Skeletal muscle satellite cell (primary cell): ENCODE data around the gene PGC.

Source experiments
- H3K27me3 ChIP-seq: 2 replicates; pipeline ENCODE4 v1.7.0; 2013; ENCODE audit warnings: low read length; ENCODE audit not compliant: control insufficient read depth, insufficient read depth
- H3K36me3 ChIP-seq: 2 replicates; pipeline ENCODE4 v1.7.0; 2013; ENCODE audit warnings: mild to moderate bottlenecking, control low read depth, low read length; ENCODE audit not compliant: insufficient read depth
- H3K4me1 ChIP-seq: 2 replicates; pipeline ENCODE4 v1.7.0; 2013; ENCODE audit warnings: low read length; ENCODE audit not compliant: control insufficient read depth, insufficient read depth
- H3K4me2 ChIP-seq: 2 replicates; pipeline ENCODE4 v1.7.0; 2013; ENCODE audit warnings: mild to moderate bottlenecking, low read length
- H3K4me3 ChIP-seq: 2 replicates; pipeline ENCODE4 v1.7.0; 2013; ENCODE audit warnings: low read length
- H3K9ac ChIP-seq: 2 replicates; pipeline ENCODE4 v1.7.0; 2013; ENCODE audit warnings: mild to moderate bottlenecking, low read depth, low read length, moderate library complexity
- H3K9me3 ChIP-seq: replicated peaks from 2 replicates; pipeline ENCODE4 v1.7.0; 2013; ENCODE audit warnings: mild to moderate bottlenecking, control low read depth, low read length

PGC gene

GRCh38 chr6:41784581-41785171 is 37.5 kb upstream of the PGC start:
- H3K4me1 ChIP-seq: peaks cover 22% of the 10 kb centered on the region

GRCh38 chr6:41783106-41783780 is 36.0 kb upstream of the PGC start:
- no peak overlapping the region for H3K9ac ChIP-seq
- H3K27me3 ChIP-seq: no peaks in the 10 kb centered on the region
- no peaks in the 10 kb centered on the region for H3K36me3 ChIP-seq
- H3K4me1 ChIP-seq: peaks cover 22% of the 10 kb centered on the region
- H3K4me2 ChIP-seq: no peak overlapping the region
- no peaks in the 10 kb centered on the region for H3K9me3 ChIP-seq
- H3K4me3 ChIP-seq: no peak overlapping the region

More at GRCh38 chr6:41784581-41785171, 37.5 kb upstream of the PGC start:
- H3K9ac ChIP-seq: no peak overlapping the region
- peaks cover 9% of the 10 kb centered on the region for H3K36me3 ChIP-seq
- no peak overlapping the region for H3K4me3 ChIP-seq
- H3K27me3 ChIP-seq: no peaks in the 10 kb centered on the region
- H3K9me3 ChIP-seq: no peaks in the 10 kb centered on the region
- H3K4me2 ChIP-seq: no peak overlapping the region

GRCh38 chr6:41781366-41781730 is 34.2 kb upstream of the PGC start:
- peaks cover 22% of the 10 kb centered on the region for H3K4me1 ChIP-seq
- no peak overlapping the region for H3K9ac ChIP-seq
- H3K36me3 ChIP-seq: no peaks in the 10 kb centered on the region
- H3K4me3 ChIP-seq: peak overlapping the region; percentile 80
- H3K9me3 ChIP-seq: no peaks in the 10 kb centered on the region
- H3K4me2 ChIP-seq: peak overlapping the region; percentile 98
- H3K27me3 ChIP-seq: no peaks in the 10 kb centered on the region

DNA sequence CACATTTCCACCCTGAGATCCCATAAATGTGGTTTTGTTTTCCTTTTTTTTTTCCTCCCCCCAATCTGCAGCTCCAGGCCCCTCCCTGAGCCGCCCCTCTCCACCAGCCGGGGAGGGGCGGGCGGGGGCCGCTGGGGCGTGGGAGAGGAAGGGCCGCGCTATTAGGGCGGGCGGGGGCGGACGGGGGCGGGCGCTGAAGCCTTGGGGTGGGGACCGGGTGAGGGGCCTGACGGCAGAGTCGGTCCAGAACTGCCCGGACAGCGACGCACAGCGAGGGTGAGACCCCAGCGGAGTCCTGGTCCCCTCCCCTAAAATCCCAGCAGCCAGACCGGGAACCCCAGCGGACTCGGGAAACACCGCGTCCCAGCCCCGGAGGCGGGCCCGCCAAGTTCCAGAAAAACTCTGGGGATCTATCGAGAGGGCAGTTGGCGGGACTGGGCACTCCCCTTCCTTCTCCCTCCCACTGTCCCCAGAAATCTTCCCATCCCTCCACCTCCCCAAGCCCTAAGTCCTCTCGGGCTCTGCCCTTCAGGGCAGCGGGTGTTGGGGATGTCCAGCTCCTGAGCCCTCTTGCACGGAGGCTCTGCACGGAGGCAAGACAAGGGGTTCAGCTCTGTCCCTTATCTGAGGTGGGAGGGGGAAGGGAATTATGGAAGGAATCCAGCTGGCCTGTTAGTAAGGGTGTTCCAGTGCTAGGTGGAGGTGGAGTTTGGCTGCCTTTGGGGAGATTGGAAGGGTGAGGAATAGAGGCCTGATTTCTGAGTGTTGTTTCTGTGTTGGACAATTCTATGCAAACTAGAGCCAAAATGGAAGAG is 33.6 kb upstream of the PGC start, which contains the start of gene PRICKLE4:
Gene PRICKLE4 (plus strand): TSS at position 232 of the 815 bp plus-strand sequence. CDS start 2,692 bp downstream, outside the sequence.
- Histone ChIP-seq H3K4me2 (peak within 1 kb of the TSS; percentile 98), H3K4me1 (peaks cover 19% of the 10 kb centered on the region), H3K9ac (peak within 1 kb of the TSS; percentile 81)

DNA sequence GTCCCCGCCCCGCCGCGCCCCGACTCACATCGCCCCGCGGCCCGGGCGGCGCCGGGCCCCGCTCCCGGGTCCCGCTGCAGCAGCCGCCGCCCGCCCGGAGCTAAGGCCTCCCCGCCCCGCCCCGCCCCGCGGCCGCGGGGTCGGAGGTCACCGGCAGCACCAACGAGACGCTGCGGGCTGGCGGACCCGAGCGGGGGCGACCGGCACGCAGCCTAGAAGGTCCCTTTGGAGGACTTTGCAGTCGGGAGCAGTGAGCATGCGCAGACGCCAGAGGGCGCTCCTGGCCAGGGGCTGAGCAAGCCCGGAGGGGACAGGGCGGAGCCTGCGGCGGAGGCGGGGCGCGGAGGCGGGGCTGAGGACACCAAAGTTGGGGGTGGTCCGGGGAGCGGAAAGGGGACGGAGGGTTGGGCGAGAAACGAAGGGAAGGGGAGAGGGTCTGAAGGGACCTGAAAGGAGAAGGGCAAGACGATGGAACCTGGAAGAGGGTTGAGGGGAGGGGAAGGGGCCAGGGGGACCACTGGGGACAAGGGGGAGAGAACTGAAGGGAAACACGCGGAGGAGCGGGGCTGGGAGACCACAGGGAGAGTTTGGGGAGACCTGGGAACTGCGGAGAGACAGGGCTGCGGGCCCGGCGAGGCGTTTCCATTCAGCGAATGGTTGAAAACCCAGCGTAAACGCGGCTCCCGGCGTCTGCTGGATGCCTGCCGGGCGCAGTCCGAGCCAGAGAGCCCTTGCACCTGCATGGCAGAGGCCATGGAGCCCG is 32.8 kb upstream of the PGC start, which contains the start of gene FRS3:
Gene FRS3 (minus strand): TSS at position 113 of the 763 bp plus-strand sequence. CDS start 2,913 bp downstream, outside the sequence.
- Histone ChIP-seq H3K27me3 (no peaks in the 10 kb centered on the region), H3K9ac (peak within 1 kb of the TSS; percentile 81), H3K9me3 (no peaks in the 10 kb centered on the region), H3K4me3 (peak within 1 kb of the TSS; percentile 80), H3K4me1 (peaks cover 15% of the 10 kb centered on the region), H3K36me3 (peaks cover 6% of the 10 kb centered on the region), H3K4me2 (peak within 1 kb of the TSS; percentile 98)

More for the DNA sequence above, 33.6 kb upstream of the PGC start, which contains the start of gene PRICKLE4:
- Histone ChIP-seq H3K27me3 (no peaks in the 10 kb centered on the region), H3K36me3 (no peaks in the 10 kb centered on the region), H3K9me3 (no peaks in the 10 kb centered on the region), H3K4me3 (peak within 1 kb of the TSS; percentile 80)

DNA sequence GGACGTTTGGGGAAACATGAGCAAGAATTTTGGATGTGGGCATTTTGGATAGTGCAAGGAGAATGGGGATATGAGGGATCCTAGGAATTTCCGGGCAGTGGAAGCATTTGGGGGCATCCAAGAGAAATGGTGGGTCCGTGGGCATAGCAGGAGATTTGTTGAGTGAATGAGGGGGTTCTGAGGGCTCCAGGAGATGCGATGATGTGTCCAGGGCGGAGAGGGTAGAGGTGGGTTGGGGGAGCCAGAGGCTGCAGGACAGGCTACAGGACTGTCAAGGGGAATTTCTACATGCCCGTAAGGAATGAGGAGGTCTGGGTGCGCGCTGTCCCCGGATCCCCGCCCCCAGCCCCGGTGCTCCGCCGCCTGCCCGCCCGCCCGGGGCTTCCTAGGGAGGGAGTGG is 32.1 kb upstream of the PGC start:
- Histone ChIP-seq H3K27me3 (no peaks in the 10 kb centered on the region), H3K4me3 (peak overlapping the region; percentile 80), H3K9ac (peak overlapping the region; percentile 81), H3K4me2 (peak overlapping the region; percentile 87), H3K4me1 (peaks cover 15% of the 10 kb centered on the region), H3K36me3 (peaks cover 7% of the 10 kb centered on the region), H3K9me3 (no peaks in the 10 kb centered on the region)

DNA sequence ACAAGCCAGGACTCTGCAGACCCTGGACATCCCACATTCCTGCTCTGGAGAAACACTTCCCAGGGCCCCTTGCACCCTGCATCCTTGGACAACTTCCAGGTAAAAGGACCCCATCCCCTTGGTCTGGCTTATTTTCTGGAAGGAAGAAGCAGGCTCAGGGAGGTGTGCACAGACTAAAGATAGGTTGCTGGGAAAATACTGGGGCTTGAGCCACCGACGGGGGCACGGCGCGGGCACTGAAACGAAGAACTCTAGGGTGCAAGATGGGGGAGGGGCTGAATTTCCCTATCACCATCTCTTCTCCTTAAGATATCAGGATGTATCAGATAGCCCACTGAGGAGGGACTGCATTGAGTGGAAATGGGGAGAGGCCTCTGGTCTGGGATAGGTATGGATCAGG is 31.7 kb upstream of the PGC start:
- H3K9ac ChIP-seq: peak overlapping the region; percentile 81

GRCh38 chr6:41777551-41778285 is 30.5 kb upstream of the PGC start:
- Histone ChIP-seq H3K9me3 (no peaks in the 10 kb centered on the region), H3K4me3 (no peak overlapping the region), H3K27me3 (no peaks in the 10 kb centered on the region), H3K36me3 (peaks cover 7% of the 10 kb centered on the region), H3K4me1 (peaks cover 15% of the 10 kb centered on the region), H3K4me2 (no peak overlapping the region), H3K9ac (no peak overlapping the region)

More for the DNA sequence above, 31.7 kb upstream of the PGC start:
- H3K4me3 ChIP-seq: peak overlapping the region; percentile 80
- H3K27me3 ChIP-seq: no peaks in the 10 kb centered on the region
- H3K4me1 ChIP-seq: peaks cover 15% of the 10 kb centered on the region
- peaks cover 7% of the 10 kb centered on the region for H3K36me3 ChIP-seq
- H3K4me2 ChIP-seq: peak overlapping the region; percentile 87
- H3K9me3 ChIP-seq: no peaks in the 10 kb centered on the region

DNA sequence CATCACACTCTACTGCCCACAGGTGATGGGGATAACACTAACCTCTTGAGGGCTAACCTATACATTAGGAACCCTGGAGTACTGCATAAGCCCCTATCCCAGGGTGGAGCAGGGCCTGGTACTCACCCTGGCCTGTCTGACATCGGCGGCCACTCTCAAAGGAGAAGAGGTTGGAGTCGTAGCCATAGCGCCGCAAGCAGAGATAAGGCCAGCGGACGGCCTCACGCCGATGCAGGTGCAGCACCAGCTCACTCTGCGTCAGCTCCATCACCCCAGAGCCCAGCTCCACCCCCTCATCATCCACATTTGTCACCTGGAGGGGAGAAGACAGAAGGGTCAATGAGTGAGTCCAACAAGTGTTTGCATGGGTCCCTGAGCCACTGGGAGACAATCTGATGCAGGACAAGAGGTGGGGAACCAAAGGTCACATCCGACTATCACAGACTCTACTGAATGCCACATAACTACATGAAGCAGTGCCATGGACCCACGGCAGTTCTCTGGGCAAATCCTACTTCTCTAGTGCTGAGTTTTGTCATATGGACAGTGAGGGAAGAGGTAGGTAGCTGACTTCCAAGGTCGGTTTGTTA is 28.2 kb upstream of the PGC start:
- H3K9ac ChIP-seq: no peak overlapping the region
- no peaks in the 10 kb centered on the region for H3K9me3 ChIP-seq
- H3K4me3 ChIP-seq: no peak overlapping the region
- no peaks in the 10 kb centered on the region for H3K27me3 ChIP-seq
- peaks cover 20% of the 10 kb centered on the region for H3K36me3 ChIP-seq
- no peak overlapping the region for H3K4me2 ChIP-seq
- H3K4me1 ChIP-seq: peaks cover 5% of the 10 kb centered on the region

- Histone ChIP-seq H3K4me1 (peaks cover 5% of the 10 kb centered on the region), H3K4me2 (no peak overlapping the region), H3K27me3 (no peaks in the 10 kb centered on the region), H3K36me3 (peaks cover 22% of the 10 kb centered on the region), H3K9ac (no peak overlapping the region), H3K4me3 (no peak overlapping the region), H3K9me3 (no peaks in the 10 kb centered on the region)
Observed at GRCh38 chr6:41774841-41775240, 27.6 kb upstream of the PGC start.
